Endothelial cell of umbilical vein (primary cell): ENCODE data around the gene EDARADD. TPM values are rescaled to one million over a fixed set of nuclear protein-coding genes. Genes with fewer than 3 reads are reported as not detected.

ENCODE experiments used
- BruUV-seq: library from RNA; stranded (reverse); fragments of 400-500 nt; replicated peaks from 2 replicates; lab custom pipeline; 2021; lab: Mats Ljungman, UMichigan
- CTCF ChIA-PET: fragments of 300-600, 350-600 bp; sonication (Branson Sonifier 250); formaldehyde crosslinking; loops from one replicate; lab custom pipeline; 2021; ENCODE audit warnings: antibody characterized with exemption, inconsistent platforms; lab: Charles Lee
- POLR2A ChIA-PET: fragments of 300-600, 350-600 bp; sonication (Branson Sonifier 250); formaldehyde crosslinking; loops from one replicate; lab custom pipeline; 2021; ENCODE audit warnings: antibody characterized with exemption, inconsistent platforms; lab: Charles Lee
- DNase-seq: peaks from one replicate; pipeline ENCODE4 v3.0.0-alpha.2; 2011; ENCODE audit warnings: low read depth, low spot score
- FAIRE-seq: peaks from 2 replicates; lab custom pipeline; 2011; peaks lifted over from hg19 to GRCh38; lab: Jason Lieb, UNC
- H2AFZ ChIP-seq: 2 replicates; pipeline ENCODE4 v1.6.0; 2012; ENCODE audit warnings: low read depth, low read length, control low read depth, inconsistent platforms
- H3K27ac ChIP-seq: 2 replicates; pipeline ENCODE4 v1.5.1; 2011; ENCODE audit warnings: low read depth, mild to moderate bottlenecking, control low read depth, low read length, moderate library complexity; ENCODE audit not compliant: insufficient read depth
- H3K27me3 ChIP-seq, 2 experiments: 2 replicates each; pipeline versions ENCODE4 v1.6.0 to v1.6.1; 2011; ENCODE audit warnings: low read length in 2 of 2, mixed read lengths in 1 of 2; ENCODE audit not compliant: control insufficient read depth in 2 of 2, insufficient read depth in 2 of 2
- H3K36me3 ChIP-seq, 2 experiments: 2 replicates in 1 of 2; 3 replicates in 1 of 2; pipeline ENCODE4 v1.5.1; 2011; ENCODE audit warnings: low read length in 2 of 2, mild to moderate bottlenecking in 1 of 2, moderate library complexity in 1 of 2; ENCODE audit not compliant: control insufficient read depth in 2 of 2, insufficient read depth in 2 of 2; ENCODE audit errors: extremely low read depth in 1 of 2
- H3K4me1 ChIP-seq: 3 replicates; pipeline ENCODE4 v1.5.1; 2011; ENCODE audit warnings: mild to moderate bottlenecking, low read length; ENCODE audit not compliant: control insufficient read depth, insufficient read depth; ENCODE audit errors: extremely low read depth
- H3K4me2 ChIP-seq: 2 replicates; pipeline ENCODE4 v1.6.1; 2011; ENCODE audit warnings: low read length, control low read depth, mixed read lengths; ENCODE audit not compliant: insufficient read depth
- H3K4me3 ChIP-seq, 3 experiments: fragments of 200-600 bp in 1 of 3; sonication (generic), shearing (Covaris generic) in 1 of 3; replicated peaks in 1 of 3; 2 replicates each; pipeline ENCODE4 v1.5.1; 2011 to 2016; ENCODE audit warnings: control low read depth in 3 of 3, low read length in 3 of 3, mild to moderate bottlenecking in 2 of 3, inconsistent platforms in 1 of 3, low read depth in 1 of 3, moderate library complexity in 1 of 3; ENCODE audit not compliant: insufficient read depth in 1 of 3
- H3K79me2 ChIP-seq: 2 replicates; pipeline ENCODE4 v1.6.0; 2012; ENCODE audit warnings: low read length, inconsistent platforms; ENCODE audit not compliant: control insufficient read depth, insufficient read depth
- H3K9ac ChIP-seq: replicated peaks from 2 replicates; pipeline ENCODE3; 2011; ENCODE audit warnings: low read length, control low read depth; ENCODE audit not compliant: insufficient read depth; ENCODE audit errors: extremely low read depth
- H3K9me1 ChIP-seq: replicated peaks from 3 replicates; pipeline ENCODE4 v1.6.0; 2011; ENCODE audit warnings: mild to moderate bottlenecking, low read length; ENCODE audit not compliant: control insufficient read depth, insufficient read depth; ENCODE audit errors: extremely low read depth
- H3K9me3 ChIP-seq: replicated peaks from 2 replicates; pipeline ENCODE4 v1.5.1; 2012; ENCODE audit warnings: low read length, inconsistent platforms; ENCODE audit not compliant: control insufficient read depth, insufficient read depth
- H4K20me1 ChIP-seq: replicated peaks from 2 replicates; pipeline ENCODE3; 2011; ENCODE audit warnings: mild to moderate bottlenecking, low read length; ENCODE audit not compliant: control insufficient read depth, insufficient read depth; ENCODE audit errors: extremely low read depth
- EZH2 ChIP-seq: IDR thresholded peaks from 2 replicates; pipeline ENCODE4 v1.6.1; 2012; ENCODE audit warnings: borderline replicate concordance, low read depth, mild to moderate bottlenecking, moderate library complexity, low read length, inconsistent platforms; ENCODE audit not compliant: severe bottlenecking
- FOS ChIP-seq: IDR thresholded peaks from 2 replicates; pipeline ENCODE4 v1.6.1; 2011; ENCODE audit warnings: mild to moderate bottlenecking, low read length, moderate library complexity, borderline replicate concordance; ENCODE audit not compliant: insufficient read depth
- GATA2 ChIP-seq: IDR thresholded peaks from 2 replicates; pipeline ENCODE4 v1.7.0; 2011; ENCODE audit warnings: low read depth, mild to moderate bottlenecking, moderate library complexity, mixed read lengths, low read length; ENCODE audit not compliant: insufficient read length, insufficient read depth
- JUN ChIP-seq: IDR thresholded peaks from 2 replicates; pipeline ENCODE4 v1.6.1; 2011; ENCODE audit warnings: borderline replicate concordance, low read depth; ENCODE audit not compliant: insufficient read length, insufficient read depth
- MYC ChIP-seq: IDR thresholded peaks from one replicate; pipeline ENCODE4 v1.6.1; 2011; ENCODE audit warnings: mild to moderate bottlenecking, low read depth, low read length
- POLR2A ChIP-seq: IDR thresholded peaks from 2 replicates; pipeline ENCODE4 v1.6.1; 2012; ENCODE audit warnings: low read depth, mild to moderate bottlenecking, control low read depth, low read length
- POLR2AphosphoS5 ChIP-seq: IDR thresholded peaks from 2 replicates; pipeline ENCODE4 v1.6.1; 2012; ENCODE audit warnings: low read depth, mild to moderate bottlenecking, control low read depth, low read length, moderate library complexity; ENCODE audit not compliant: insufficient read depth
- dilution Hi-C: fragments of 300-500 bp; cut with MboI; formaldehyde crosslinking; loops from one replicate; pipeline ENCODE4 v1.15.0; 2019; ENCODE audit warnings: low sequenced_read_pairs; ENCODE audit not compliant: extremely low pct_ligation_motif_present
- intact Hi-C: fragments of 100-400 bp; cut with micrococcal nuclease; formaldehyde crosslinking; loops from one replicate; pipeline ENCODE4 v1.10.0; 2022
- polyA plus RNA-seq, 4 experiments: library from polyadenylated mRNA; depleted of rRNA in 3 of 4; stranded (reverse) in 3 of 4; unstranded in 1 of 4; fragments of >200 nt; gene quantifications; 2 replicates each; pipeline versions ENCODE4 v1.2.1 to v1.2.3, GENCODE V29; 2011 to 2012; ENCODE audit warnings: missing spikeins in 1 of 4
- total RNA-seq: library from RNA; stranded (reverse); gene quantifications from 2 replicates; pipeline ENCODE4 v1.2.3, GENCODE V29; 2021
- TF ChIP-seq, protein P1 (sequence below), 2 donors: IDR thresholded peaks; 1 replicate in 1 of 2; 2 replicates in 1 of 2; pipeline ENCODE4 v1.5.1; 2011; ENCODE audit warnings: low read length in 2 of 2, mild to moderate bottlenecking in 2 of 2, moderate library complexity in 2 of 2, control low read depth in 1 of 2, inconsistent platforms in 1 of 2, low read depth in 1 of 2; ENCODE audit not compliant: insufficient read depth in 1 of 2; ENCODE audit errors: extremely low read depth in 1 of 2
- TF ChIP-seq, protein P2 (sequence below): IDR thresholded peaks from 2 replicates; pipeline ENCODE4 v1.6.1; 2011; ENCODE audit not compliant: insufficient read depth, insufficient read length

Gene EDARADD
- total and polyA plus RNA-seq, 2 donors (not counting 3 experiments of a cell fraction or from before 2014, with no cell fraction given), result not detected

GRCh38 chr1:236350308-236350707 is 43.8 kb upstream of the EDARADD start:
- Histone ChIP-seq H3K9me1 (no peaks in the 10 kb centered on the region), H3K4me2 (no peak overlapping the region), H3K9me3 (no peaks in the 10 kb centered on the region), H2AFZ (no peak overlapping the region), H3K4me1 (no peaks in the 10 kb centered on the region), H3K36me3 (no peaks in the 10 kb centered on the region), H3K79me2 (no peaks in the 10 kb centered on the region), H3K27ac (no peak overlapping the region), H3K4me3 (no peak overlapping the region), H3K9ac (no peak overlapping the region), H4K20me1 (no peaks in the 10 kb centered on the region), H3K27me3 (no peaks in the 10 kb centered on the region)
- FAIRE-seq (no peak), DNase-seq (no peak)
- CTCF ChIA-PET, result no interaction called here
- POLR2A ChIA-PET, result no interaction called here
- dilution Hi-C loops, result no loop called here
- intact Hi-C loops, result no loop called here
- TF ChIP-seq EZH2 (no peak), POLR2A (no peak), GATA2 (no peak), FOS (no peak), MYC (no peak), POLR2AphosphoS5 (no peak), JUN (no peak)
- TF ChIP-seq, protein P1, sequence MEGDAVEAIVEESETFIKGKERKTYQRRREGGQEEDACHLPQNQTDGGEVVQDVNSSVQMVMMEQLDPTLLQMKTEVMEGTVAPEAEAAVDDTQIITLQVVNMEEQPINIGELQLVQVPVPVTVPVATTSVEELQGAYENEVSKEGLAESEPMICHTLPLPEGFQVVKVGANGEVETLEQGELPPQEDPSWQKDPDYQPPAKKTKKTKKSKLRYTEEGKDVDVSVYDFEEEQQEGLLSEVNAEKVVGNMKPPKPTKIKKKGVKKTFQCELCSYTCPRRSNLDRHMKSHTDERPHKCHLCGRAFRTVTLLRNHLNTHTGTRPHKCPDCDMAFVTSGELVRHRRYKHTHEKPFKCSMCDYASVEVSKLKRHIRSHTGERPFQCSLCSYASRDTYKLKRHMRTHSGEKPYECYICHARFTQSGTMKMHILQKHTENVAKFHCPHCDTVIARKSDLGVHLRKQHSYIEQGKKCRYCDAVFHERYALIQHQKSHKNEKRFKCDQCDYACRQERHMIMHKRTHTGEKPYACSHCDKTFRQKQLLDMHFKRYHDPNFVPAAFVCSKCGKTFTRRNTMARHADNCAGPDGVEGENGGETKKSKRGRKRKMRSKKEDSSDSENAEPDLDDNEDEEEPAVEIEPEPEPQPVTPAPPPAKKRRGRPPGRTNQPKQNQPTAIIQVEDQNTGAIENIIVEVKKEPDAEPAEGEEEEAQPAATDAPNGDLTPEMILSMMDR (IDR thresholded peaks at IDR 0.05; ENCODE audit: extremely low read depth in 1 of 2, insufficient read depth in 1 of 2, low read depth in 1 of 2, low read length in 2 of 2), result no peak
- TF ChIP-seq, protein P2, sequence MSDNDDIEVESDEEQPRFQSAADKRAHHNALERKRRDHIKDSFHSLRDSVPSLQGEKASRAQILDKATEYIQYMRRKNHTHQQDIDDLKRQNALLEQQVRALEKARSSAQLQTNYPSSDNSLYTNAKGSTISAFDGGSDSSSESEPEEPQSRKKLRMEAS, result no peak
- no TSS peak for BruUV-seq
